NCI-H748 (cell line): ENCODE results near the gene SP100.

Source experiments
- DNase-seq: peaks from one replicate; lab custom pipeline; 2025; ENCODE audit not compliant: unreplicated experiment; lab: John Stamatoyannopoulos, UW

SP100 gene

GRCh38 chr2:230537531-230537976 is 121.6 kb downstream of the SP100 start:
- DNase-seq, result no peak

- no peak for DNase-seq
These were observed 124.3 kb downstream of the SP100 start for GRCh38 chr2:230540332-230540731.

GRCh38 chr2:230541934-230542380 is 126.0 kb downstream of the SP100 start:
- no peak for DNase-seq

- DNase-seq, result no peak
These were observed 126.8 kb downstream of the SP100 start for GRCh38 chr2:230542751-230543150.

GRCh38 chr2:230552181-230552580 is 136.2 kb downstream of the SP100 start:
- no peak for DNase-seq

- DNase-seq, result no peak
These were observed 141.1 kb downstream of the SP100 start for GRCh38 chr2:230557065-230557464.

GRCh38 chr2:230564805-230565779 is 149.1 kb downstream of the SP100 start:
- DNase-seq, result no peak

- DNase-seq, result no peak
These were observed 153.3 kb downstream of the SP100 start for GRCh38 chr2:230569298-230569697.

GRCh38 chr2:230570987-230571386 is 155.0 kb downstream of the SP100 start:
- no peak for DNase-seq

GRCh38 chr2:230575642-230576324 is 159.8 kb downstream of the SP100 start:
- DNase-seq, result peak; percentile 35

GRCh38 chr2:230577114-230577513 is 161.1 kb downstream of the SP100 start:
- DNase-seq, result no peak

GRCh38 chr2:230578106-230578505 is 162.1 kb downstream of the SP100 start:
- no peak for DNase-seq

- no peak for DNase-seq
These were observed 166.9 kb downstream of the SP100 start for GRCh38 chr2:230582851-230583283.

- DNase-seq, result no peak
These were observed 167.6 kb downstream of the SP100 start for GRCh38 chr2:230583581-230583980.

- DNase-seq, result no peak
These were observed 170.5 kb downstream of the SP100 start for GRCh38 chr2:230586328-230586982.

GRCh38 chr2:230589025-230589424 is 173.0 kb downstream of the SP100 start:
- no peak for DNase-seq

GRCh38 chr2:230589497-230590015 is 173.6 kb downstream of the SP100 start:
- no peak for DNase-seq

GRCh38 chr2:230590333-230590732 is 174.3 kb downstream of the SP100 start:
- DNase-seq, result no peak

- DNase-seq, result no peak
These were observed 175.8 kb downstream of the SP100 start for GRCh38 chr2:230591850-230592249.

- DNase-seq, result no peak
These were observed 176.8 kb downstream of the SP100 start for GRCh38 chr2:230592775-230593174.
